ENCODE measurements around the gene SERPINB1. TPM values are rescaled to one million over a fixed set of nuclear protein-coding genes. Genes with fewer than 3 reads are reported as not detected.

SERPINB1 gene
- polyA plus RNA-seq (2012; ENCODE audit: insufficient read depth, insufficient read length, low read depth): 0.74 TPM

DNA sequence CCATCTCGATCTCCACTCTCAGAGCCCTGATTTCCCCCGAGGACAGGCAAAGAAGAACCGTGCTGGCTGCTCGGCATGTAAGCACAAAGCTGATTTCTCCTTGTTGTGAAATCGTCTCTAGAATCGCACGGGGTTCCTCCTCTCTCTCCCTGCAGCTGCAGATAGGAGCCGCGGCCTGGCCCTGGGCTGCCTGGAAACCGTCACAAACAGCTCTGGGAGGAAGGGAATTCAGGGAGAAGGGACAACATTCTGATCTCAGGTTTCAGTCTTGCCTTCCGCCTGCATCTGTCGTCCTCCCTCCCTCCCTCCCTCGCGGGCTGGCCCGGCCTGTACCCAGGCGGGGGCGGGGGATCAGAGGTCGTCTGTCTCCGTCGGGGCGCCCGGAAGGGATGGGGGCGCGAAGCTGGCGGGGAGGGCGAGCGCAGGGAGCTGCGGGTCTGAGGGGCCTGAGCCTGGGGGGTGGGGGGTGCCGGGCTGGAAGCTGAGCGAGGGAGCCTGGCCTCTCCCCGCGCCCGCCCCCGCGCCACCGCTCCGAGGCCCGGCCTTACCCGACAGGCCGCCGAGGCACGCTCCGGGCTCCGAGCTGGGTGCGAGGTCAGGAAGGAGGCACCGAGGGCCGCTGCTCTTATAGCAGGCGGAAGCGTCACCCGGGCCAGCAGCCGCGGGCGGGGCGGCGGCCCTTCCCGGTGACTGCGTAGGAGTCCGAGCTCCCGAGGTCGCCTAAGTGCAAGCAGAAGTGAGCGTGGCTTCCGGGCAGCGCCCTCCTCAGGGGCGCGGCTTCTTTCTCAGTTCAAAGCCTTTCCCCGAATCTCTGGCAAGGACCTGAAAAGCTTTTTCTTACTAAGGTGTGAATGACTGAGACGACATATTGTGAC lies at the start of gene SERPINB1:
TSS of gene SERPINB1 (minus strand) at position 600 of the 875 bp plus-strand sequence. CDS start 1,277 bp downstream, outside the sequence.
- no peaks in the 10 kb centered on the region for H3K4me1 ChIP-seq
- DNase-seq: peak; percentile 32
- H3K9me3 ChIP-seq: no peaks in the 10 kb centered on the region
- TF ChIP-seq, protein P1, sequence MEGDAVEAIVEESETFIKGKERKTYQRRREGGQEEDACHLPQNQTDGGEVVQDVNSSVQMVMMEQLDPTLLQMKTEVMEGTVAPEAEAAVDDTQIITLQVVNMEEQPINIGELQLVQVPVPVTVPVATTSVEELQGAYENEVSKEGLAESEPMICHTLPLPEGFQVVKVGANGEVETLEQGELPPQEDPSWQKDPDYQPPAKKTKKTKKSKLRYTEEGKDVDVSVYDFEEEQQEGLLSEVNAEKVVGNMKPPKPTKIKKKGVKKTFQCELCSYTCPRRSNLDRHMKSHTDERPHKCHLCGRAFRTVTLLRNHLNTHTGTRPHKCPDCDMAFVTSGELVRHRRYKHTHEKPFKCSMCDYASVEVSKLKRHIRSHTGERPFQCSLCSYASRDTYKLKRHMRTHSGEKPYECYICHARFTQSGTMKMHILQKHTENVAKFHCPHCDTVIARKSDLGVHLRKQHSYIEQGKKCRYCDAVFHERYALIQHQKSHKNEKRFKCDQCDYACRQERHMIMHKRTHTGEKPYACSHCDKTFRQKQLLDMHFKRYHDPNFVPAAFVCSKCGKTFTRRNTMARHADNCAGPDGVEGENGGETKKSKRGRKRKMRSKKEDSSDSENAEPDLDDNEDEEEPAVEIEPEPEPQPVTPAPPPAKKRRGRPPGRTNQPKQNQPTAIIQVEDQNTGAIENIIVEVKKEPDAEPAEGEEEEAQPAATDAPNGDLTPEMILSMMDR (IDR thresholded peaks at IDR 0.05; ENCODE audit: low read depth, low read length): no peak
- no peaks in the 10 kb centered on the region for H3K27me3 ChIP-seq
- H3K36me3 ChIP-seq: no peaks in the 10 kb centered on the region
- H3K4me3 ChIP-seq (ENCODE audit: low read depth, low read length): no peak within 1 kb of the TSS

DNA sequence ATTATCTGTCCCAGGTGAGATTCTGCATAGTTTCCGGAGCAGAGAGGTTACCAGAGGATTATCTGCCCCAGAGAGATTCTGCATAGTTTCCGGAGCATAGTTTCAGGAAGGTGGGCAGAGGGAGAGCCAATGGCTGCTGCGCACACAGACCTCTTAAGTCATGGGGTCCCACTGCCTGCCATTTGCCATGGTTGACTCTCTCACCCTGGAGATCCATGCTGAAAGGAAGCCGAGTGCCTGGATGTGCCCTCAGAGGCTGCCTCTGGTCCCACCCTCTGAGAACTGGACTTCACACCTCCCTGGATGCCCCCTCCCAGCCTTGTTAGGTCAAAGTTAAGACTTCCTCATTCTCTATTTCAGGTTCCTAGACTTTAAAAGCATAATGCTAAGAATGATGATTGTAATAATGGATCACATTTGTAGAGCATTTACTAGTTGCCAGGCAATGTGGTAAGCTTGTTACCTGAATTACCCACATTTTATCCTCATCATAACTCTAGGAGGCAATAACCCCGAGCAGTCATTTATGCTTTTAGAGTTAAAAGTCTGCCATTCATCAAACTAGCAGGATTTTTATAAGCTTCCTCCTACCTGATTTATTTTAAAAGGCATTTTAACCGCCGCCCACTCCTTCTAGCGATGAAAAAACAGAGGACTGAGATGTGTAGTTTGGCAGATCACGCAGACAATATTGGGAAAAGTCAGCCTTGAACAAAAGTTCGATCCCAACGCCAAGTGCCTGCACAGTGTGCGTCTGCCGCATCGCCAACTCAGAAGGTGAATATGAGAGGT lies 49.5 kb upstream of the SERPINB1 start:
- TF ChIP-seq, protein P1 (IDR thresholded peaks at IDR 0.05; ENCODE audit: low read depth, low read length): no peak
- no peak overlapping the region for H3K4me3 ChIP-seq (ENCODE audit: low read depth, low read length)
- no peaks in the 10 kb centered on the region for H3K27me3 ChIP-seq
- H3K9me3 ChIP-seq: no peaks in the 10 kb centered on the region
- no peak for DNase-seq
- no peaks in the 10 kb centered on the region for H3K4me1 ChIP-seq
- H3K36me3 ChIP-seq: no peaks in the 10 kb centered on the region

DNA sequence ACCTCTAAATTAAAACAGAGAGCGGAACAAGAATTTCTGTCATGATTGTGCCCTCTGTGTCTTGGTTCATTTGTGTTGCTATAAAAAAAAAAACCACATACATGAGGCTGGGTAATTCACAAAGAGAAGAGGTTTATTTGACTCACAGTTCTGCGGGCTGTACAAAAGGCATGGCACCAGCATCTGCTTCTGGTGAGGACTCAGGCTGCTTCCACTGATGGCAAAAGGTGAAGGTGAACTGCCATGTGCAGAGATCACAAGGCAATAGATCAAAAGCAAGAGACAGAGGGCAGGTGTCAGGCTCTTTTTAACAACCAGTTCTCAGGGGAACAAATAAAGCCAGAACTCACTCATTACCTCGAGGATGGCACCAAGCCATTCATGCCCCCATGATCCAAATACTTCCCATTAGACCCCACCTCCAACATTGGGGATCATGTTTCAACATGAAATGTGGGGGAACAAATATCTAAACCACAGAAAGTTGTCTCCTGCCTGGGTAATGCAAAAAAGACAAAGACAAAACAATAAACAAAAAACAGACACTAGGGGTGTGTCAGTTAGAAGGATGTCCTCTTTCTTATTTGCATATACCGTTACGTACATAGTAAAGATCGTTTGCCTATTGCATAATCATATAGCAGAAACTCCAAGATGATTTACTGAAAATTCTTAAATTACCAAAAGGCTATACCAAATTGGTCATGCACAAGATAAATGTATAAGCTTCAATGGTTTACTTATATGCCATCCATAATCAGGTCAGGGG lies 44.5 kb upstream of the SERPINB1 start:
- H3K9me3 ChIP-seq: no peaks in the 10 kb centered on the region
- TF ChIP-seq, protein P1 (IDR thresholded peaks at IDR 0.05; ENCODE audit: low read depth, low read length): no peak
- H3K4me3 ChIP-seq (ENCODE audit: low read depth, low read length): no peak overlapping the region
- no peak for DNase-seq
- H3K36me3 ChIP-seq: no peaks in the 10 kb centered on the region
- no peaks in the 10 kb centered on the region for H3K4me1 ChIP-seq
- H3K27me3 ChIP-seq: no peaks in the 10 kb centered on the region; the same call in 1 of the 2 replicates

DNA sequence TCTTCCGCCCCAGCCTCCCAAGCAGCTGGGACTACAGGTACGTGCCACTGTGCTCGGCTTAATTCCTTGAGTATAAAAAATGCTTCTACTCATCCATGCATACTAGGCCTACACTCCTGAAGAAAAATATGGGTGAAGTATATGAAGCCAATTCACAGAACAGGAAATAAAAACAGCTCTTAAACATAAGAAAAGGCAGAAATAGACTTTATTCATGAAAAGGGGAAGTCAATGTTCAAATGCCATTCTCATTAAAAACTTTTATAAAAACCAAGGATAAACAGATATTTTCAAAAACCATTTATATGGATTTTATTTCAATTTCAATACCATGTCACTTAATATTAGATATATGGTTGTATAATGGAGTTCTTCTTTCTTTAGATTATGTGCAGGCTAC lies 43.1 kb upstream of the SERPINB1 start:
- TF ChIP-seq, protein P1 (IDR thresholded peaks at IDR 0.05; ENCODE audit: low read depth, low read length): no peak
- H3K36me3 ChIP-seq: no peaks in the 10 kb centered on the region
- H3K27me3 ChIP-seq: no peaks in the 10 kb centered on the region; the same call in 1 of the 2 replicates
- H3K4me3 ChIP-seq (ENCODE audit: low read depth, low read length): no peak overlapping the region
- H3K4me1 ChIP-seq: no peaks in the 10 kb centered on the region
- no peaks in the 10 kb centered on the region for H3K9me3 ChIP-seq
- DNase-seq: no peak

DNA sequence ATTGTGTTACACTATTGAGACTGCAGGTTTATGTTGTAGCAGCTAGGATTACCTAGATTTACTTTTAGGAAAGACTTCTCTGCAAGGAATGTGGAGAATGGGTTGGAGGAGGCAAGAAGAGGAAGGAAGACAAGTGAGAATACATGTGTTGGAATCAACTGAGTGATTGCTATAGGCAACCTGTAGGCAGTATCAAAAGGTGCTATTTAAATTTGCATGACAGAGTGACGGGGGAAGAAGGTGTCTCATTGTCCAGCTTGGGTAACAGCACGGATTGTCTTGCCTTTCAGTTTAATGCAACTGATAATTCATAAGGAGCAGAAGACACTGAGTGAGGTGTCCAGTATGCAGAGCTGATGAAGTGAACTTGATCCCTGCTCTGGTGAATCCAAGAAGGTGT lies 42.0 kb upstream of the SERPINB1 start:
- TF ChIP-seq, protein P1 (IDR thresholded peaks at IDR 0.05; ENCODE audit: low read depth, low read length): no peak
- Histone ChIP-seq H3K27me3 (no peaks in the 10 kb centered on the region; the same call in 1 of the 2 replicates), H3K36me3 (no peaks in the 10 kb centered on the region), H3K4me1 (no peaks in the 10 kb centered on the region), H3K9me3 (no peaks in the 10 kb centered on the region), H3K4me3 (ENCODE audit: low read depth, low read length) (no peak overlapping the region)
- DNase-seq: no peak

Data from BE2C (cell line).